Loucy (cell line): ENCODE results near the gene SLC9A5.

ENCODE experiments used
- H2AFZ ChIP-seq: fragments of 200-600 bp; sonication (generic); 2 replicates; pipeline ENCODE4 v1.6.0; 2016; ENCODE audit warnings: antibody characterized with exemption, mild to moderate bottlenecking, low read length, moderate library complexity
- H3F3A ChIP-seq: fragments of 200-600 bp; 2 replicates; pipeline ENCODE4 v1.6.0; 2016; ENCODE audit warnings: antibody characterized with exemption, low read depth, mild to moderate bottlenecking
- H3K27me3 ChIP-seq: fragments of 200-600 bp; sonication (generic); 2 replicates; pipeline ENCODE4 v1.6.1; 2014; ENCODE audit warnings: low read length, mild to moderate bottlenecking; ENCODE audit not compliant: insufficient read depth, poor library complexity, severe bottlenecking
- H3K36me3 ChIP-seq: fragments of 200-600 bp; sonication (generic); 2 replicates; pipeline ENCODE4 v1.6.1; 2016; ENCODE audit warnings: low read length; ENCODE audit not compliant: insufficient read depth
- H3K4me1 ChIP-seq: fragments of 200-600 bp; sonication (generic); 2 replicates; pipeline ENCODE4 v1.5.1; 2014; ENCODE audit warnings: low read length, mild to moderate bottlenecking; ENCODE audit not compliant: insufficient read depth, poor library complexity, severe bottlenecking
- H3K4me2 ChIP-seq: fragments of 200-600 bp; sonication (generic); 2 replicates; pipeline ENCODE4 v1.6.0; 2014; ENCODE audit warnings: antibody characterized with exemption, low read length, low read depth, mild to moderate bottlenecking; ENCODE audit not compliant: poor library complexity, severe bottlenecking
- H3K4me3 ChIP-seq: fragments of 200-600 bp; sonication (generic); 2 replicates; pipeline ENCODE4 v1.5.1; 2014; ENCODE audit warnings: low read length, mild to moderate bottlenecking, mixed read lengths; ENCODE audit not compliant: poor library complexity, severe bottlenecking
- H3K79me2 ChIP-seq: fragments of 200-600 bp; sonication (generic); 2 replicates; pipeline ENCODE4 v1.6.1; 2014; ENCODE audit warnings: low read length; ENCODE audit not compliant: insufficient read depth
- H3K9ac ChIP-seq: fragments of 200-600 bp; sonication (generic); 2 replicates; pipeline ENCODE4 v1.6.0; 2014; ENCODE audit warnings: mild to moderate bottlenecking, low read depth, low read length, moderate library complexity; ENCODE audit not compliant: poor library complexity, severe bottlenecking
- H3K9me2 ChIP-seq: fragments of 200-600 bp; sonication (generic); replicated peaks from 2 replicates; pipeline ENCODE4 v1.6.1; 2016; ENCODE audit warnings: low read depth, low read length, mixed read lengths
- H3K9me3 ChIP-seq: fragments of 200-600 bp; sonication (generic); 2 replicates; pipeline ENCODE4 v1.6.1; 2014; ENCODE audit warnings: mild to moderate bottlenecking, antibody characterized with exemption, low read length, low read depth; ENCODE audit not compliant: insufficient read depth
- H4K20me1 ChIP-seq: fragments of 200-600 bp; sonication (generic); 2 replicates; pipeline ENCODE4 v1.6.0; 2014; ENCODE audit warnings: antibody characterized with exemption, low read length, mild to moderate bottlenecking; ENCODE audit not compliant: insufficient read depth, poor library complexity, severe bottlenecking
- EZH2phosphoT487 ChIP-seq: fragments of 200-600 bp; IDR thresholded peaks from 2 replicates; pipeline ENCODE4 v1.6.1; 2018; ENCODE audit warnings: antibody characterized with exemption, mild to moderate bottlenecking, moderate library complexity, borderline replicate concordance
- TF ChIP-seq, protein P1 (sequence below): fragments of 200-600 bp; sonication (generic); conservative IDR thresholded peaks from 2 replicates; pipeline ENCODE4 v1.5.1; 2014; ENCODE audit warnings: mild to moderate bottlenecking, antibody characterized with exemption, low read length

SLC9A5 gene

DNA sequence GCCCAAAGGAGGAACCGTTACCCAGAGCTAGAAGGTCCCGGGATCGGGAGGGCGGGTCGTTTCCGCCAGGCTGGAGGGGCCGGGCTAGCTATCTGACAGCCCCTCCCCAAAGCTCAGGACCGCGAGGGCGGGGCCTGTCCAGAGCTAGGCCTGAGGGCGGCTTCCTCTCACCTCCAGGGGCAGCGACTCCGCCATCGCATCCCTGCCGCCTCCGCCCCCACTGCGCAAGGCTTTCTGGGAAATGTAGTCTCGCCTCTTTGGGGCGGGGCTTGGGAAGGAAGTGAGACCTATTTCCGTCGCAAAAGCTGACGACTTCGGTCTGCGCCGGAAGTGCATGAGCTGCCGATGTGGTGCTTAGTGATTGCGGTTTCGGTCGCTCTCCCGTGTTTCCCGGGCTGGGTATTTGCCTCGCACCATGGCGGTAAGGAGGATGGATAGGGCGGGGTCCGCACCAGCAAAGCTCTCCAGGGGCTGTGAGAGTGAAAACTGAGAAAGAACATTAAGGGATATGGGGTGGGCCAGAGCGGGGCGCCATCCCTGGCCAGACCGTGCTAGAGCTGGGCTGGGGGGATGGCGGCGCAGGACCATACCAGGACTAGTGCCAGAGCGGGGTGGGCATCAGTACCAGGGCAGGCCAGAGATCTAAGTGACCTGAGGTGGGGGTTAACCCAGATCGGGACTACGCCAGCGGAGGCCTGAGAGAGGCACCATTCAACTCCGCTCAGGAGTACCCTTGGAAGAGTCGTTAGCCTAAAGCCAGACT is 21.8 kb upstream of the SLC9A5 start, which contains the start of gene TMEM208:
Gene TMEM208, plus strand, starts transcription at position 327 of the 763 bp plus-strand sequence. Its CDS starts 89 bp downstream, at position 416.
- peaks cover 42% of the 10 kb centered on the region for H3K4me1 ChIP-seq
- H3F3A ChIP-seq = peaks cover 8% of the 10 kb centered on the region
- H3K9me3 ChIP-seq = no peaks in the 10 kb centered on the region
- peaks cover 21% of the 10 kb centered on the region for H3K79me2 ChIP-seq
- peaks cover 8% of the 10 kb centered on the region for H4K20me1 ChIP-seq
- H3K9me2 ChIP-seq = no peaks in the 10 kb centered on the region
- TF ChIP-seq EZH2phosphoT487 = no peak
- TF ChIP-seq, protein P1, sequence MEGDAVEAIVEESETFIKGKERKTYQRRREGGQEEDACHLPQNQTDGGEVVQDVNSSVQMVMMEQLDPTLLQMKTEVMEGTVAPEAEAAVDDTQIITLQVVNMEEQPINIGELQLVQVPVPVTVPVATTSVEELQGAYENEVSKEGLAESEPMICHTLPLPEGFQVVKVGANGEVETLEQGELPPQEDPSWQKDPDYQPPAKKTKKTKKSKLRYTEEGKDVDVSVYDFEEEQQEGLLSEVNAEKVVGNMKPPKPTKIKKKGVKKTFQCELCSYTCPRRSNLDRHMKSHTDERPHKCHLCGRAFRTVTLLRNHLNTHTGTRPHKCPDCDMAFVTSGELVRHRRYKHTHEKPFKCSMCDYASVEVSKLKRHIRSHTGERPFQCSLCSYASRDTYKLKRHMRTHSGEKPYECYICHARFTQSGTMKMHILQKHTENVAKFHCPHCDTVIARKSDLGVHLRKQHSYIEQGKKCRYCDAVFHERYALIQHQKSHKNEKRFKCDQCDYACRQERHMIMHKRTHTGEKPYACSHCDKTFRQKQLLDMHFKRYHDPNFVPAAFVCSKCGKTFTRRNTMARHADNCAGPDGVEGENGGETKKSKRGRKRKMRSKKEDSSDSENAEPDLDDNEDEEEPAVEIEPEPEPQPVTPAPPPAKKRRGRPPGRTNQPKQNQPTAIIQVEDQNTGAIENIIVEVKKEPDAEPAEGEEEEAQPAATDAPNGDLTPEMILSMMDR = peak; percentile 60
- peak within 1 kb of the TSS; percentile 96 for H3K4me3 ChIP-seq
- no peaks in the 10 kb centered on the region for H3K27me3 ChIP-seq
- peak within 1 kb of the TSS; percentile 89 for H2AFZ ChIP-seq
- H3K4me2 ChIP-seq = peak within 1 kb of the TSS; percentile 95
- peak within 1 kb of the TSS; percentile 86 for H3K9ac ChIP-seq
- H3K36me3 ChIP-seq = peaks cover 34% of the 10 kb centered on the region; the same call in 1 of the 2 replicates

DNA sequence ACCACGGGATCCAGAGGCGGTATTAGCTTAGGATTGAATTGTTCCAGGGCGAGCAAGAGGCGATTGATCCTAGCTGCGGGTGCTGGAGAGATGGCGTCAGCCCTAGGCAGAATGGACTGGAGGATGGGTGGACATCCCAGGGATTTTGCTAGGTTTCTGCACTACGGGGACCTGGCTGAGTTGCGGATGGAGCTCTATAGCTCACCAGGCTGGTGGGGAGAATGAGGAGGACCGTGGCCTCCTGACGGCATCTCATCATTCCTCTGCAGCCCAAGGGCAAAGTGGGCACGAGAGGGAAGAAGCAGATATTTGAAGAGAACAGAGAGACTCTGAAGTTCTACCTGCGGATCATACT is 21.2 kb upstream of the SLC9A5 start:
- Histone ChIP-seq H3K4me2 (peak overlapping the region; percentile 95), H2AFZ (no peak overlapping the region), H3K9me2 (no peaks in the 10 kb centered on the region), H3K4me3 (peak overlapping the region; percentile 96), H3K4me1 (peaks cover 42% of the 10 kb centered on the region), H3K9me3 (no peaks in the 10 kb centered on the region), H3K27me3 (no peaks in the 10 kb centered on the region), H3K9ac (peak overlapping the region; percentile 86), H3K36me3 (peaks cover 34% of the 10 kb centered on the region; the same call in 1 of the 2 replicates), H4K20me1 (peaks cover 8% of the 10 kb centered on the region), H3F3A (peaks cover 8% of the 10 kb centered on the region), H3K79me2 (peaks cover 21% of the 10 kb centered on the region)
- TF ChIP-seq EZH2phosphoT487 = no peak

DNA sequence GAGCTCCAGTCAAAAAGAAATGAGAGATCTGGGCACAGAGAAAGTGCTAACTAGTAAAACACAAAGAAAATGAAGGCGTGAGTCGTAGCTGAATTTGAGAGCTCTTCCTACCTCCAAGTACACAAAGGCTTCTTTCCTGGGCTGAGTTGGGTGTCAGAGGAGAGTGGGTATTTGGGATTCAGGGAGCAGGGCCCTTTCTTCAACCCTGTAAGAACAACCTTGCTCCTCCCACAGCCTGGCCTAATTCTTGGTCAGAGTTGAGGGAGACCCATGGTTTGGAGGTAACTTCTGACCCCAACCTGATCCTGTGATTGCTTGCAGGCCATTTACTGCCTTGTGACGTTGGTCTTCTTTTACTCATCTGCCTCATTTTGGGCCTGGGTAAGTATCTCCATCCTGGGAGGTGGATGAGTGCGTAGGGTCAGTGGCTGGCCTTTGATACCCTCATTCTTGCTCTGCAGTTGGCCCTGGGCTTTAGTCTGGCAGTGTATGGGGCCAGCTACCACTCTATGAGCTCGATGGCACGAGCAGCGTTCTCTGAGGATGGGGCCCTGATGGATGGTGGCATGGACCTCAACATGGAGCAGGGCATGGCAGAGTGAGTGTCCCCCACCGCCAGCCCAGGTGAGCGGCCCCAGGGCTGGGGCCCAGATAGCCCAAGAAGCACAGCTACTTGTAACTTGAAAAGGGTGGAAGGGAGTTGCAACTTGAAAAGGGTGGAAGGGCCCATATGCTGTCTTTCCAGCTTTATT is 20.6 kb upstream of the SLC9A5 start:
- no peaks in the 10 kb centered on the region for H3K9me2 ChIP-seq
- H3F3A ChIP-seq = peaks cover 8% of the 10 kb centered on the region
- H2AFZ ChIP-seq = no peak overlapping the region
- H3K9ac ChIP-seq = peak overlapping the region; percentile 86
- H3K9me3 ChIP-seq = no peaks in the 10 kb centered on the region
- H3K4me3 ChIP-seq = peak overlapping the region; percentile 96
- TF ChIP-seq, protein P1 = no peak
- TF ChIP-seq EZH2phosphoT487 = no peak
- peaks cover 21% of the 10 kb centered on the region for H3K79me2 ChIP-seq
- H3K4me2 ChIP-seq = peak overlapping the region; percentile 95
- peaks cover 42% of the 10 kb centered on the region for H3K4me1 ChIP-seq
- H3K36me3 ChIP-seq = peaks cover 35% of the 10 kb centered on the region; the same call in 1 of the 2 replicates
- H3K27me3 ChIP-seq = no peaks in the 10 kb centered on the region
- H4K20me1 ChIP-seq = peaks cover 8% of the 10 kb centered on the region
